ACHN (cell line): ENCODE data around the gene SLC16A13.
"Not testable (repeated sequence)": the region's sequence is repeated elsewhere in the genome, so short reads cannot be mapped to it uniquely, and the experiment has no call there.

Experiments
- DNase-seq: peaks from one replicate; pipeline ENCODE4 v3.0.0-alpha.2; 2015
- in situ Hi-C: cut with HindIII; loops from 2 replicates; pipeline ENCODE4 v1.10.0; 2017; ENCODE audit warnings: low sequenced_read_pairs, low pct_ligation_motif_present, low pct_unique_long_range_greater_than_20kb

The SLC16A13 gene

DNA sequence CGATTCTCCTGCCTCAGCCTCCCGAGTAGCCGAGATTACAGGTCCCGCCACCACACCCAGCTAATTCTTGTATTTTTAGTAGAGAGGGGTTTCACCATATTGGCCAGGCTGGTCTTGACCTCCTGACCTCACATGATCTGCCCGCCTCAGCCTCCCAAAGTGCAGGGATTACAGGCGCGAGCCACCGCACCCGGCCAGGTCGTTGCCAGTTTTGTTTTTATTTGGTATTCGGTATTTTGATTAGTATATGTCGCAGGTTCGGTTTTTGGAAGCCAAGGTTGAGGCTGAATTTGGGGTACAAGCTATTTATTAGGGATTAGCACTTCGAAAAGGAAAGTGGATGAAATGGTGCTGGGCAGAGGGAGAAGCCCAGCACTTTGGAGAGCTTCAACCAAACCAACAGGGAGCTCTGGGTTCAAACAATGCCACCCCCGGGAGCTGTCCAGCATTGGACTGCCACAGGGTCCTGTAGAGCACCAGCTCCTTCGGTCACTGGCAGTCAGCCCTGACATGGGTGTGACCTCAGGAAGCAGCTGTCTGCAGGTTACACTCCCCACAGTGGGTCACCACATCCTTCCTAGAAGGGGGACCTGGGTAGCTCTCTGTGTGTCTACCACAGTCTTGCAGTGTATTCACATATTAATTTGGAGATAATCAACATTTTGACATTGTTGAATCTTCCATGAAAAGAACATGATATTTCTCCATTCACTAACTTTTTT, 45.7 kb downstream of the SLC16A13 start:
- no peak for DNase-seq

DNA sequence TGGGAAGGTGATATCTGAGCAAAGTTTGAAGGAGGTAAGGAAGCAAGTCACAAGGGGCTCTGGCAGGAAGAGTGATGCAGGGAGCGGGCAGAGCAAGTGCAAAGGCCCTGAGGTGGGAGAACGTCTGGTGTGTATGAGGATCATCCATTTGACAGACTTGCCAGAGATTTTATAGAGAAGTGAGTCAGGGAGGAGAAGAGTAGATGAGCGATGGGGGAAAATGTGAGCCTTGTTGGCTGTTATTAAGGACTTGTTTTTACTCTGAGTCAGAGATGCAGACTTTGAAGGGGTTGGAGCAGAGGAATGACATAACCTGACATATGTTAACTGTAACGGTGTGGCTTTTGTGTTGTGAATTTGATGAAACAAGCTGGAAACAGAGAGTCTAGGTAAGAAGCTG, 47.8 kb downstream of the SLC16A13 start:
- in situ Hi-C loops, result no loop called here
- DNase-seq, result no peak

More for the DNA sequence above, 45.7 kb downstream of the SLC16A13 start:
- in situ Hi-C loops, result no loop called here

DNA sequence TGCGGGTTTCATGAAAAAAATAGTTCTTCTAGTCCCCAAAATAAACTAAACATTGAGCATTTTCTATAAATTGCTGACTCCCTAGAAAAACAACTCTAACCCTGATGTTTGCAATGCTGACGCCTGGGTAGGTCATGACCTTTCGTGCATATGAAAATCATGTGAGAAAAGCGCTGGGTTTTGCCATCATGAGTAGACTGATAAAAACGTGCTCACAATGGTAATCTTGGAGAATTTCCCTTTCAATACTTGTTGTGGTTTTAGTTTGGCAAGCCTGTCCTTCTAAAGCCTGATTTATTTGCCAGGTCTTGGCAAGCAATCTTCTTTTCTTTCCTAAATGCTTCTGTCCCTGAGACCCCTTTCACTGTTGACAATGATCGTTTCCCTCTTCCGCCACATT, 48.3 kb downstream of the SLC16A13 start:
- in situ Hi-C loops, result no loop called here
- no peak for DNase-seq

GRCh38 chr17:7088442-7088841, 52.6 kb downstream of the SLC16A13 start:
- in situ Hi-C loops, DNase-seq: not testable (repeated sequence)

GRCh38 chr17:7089570-7089969, 53.8 kb downstream of the SLC16A13 start:
- in situ Hi-C loops, result not testable (repeated sequence)

More at GRCh38 chr17:7089570-7089969, 53.8 kb downstream of the SLC16A13 start:
- not testable (repeated sequence) for DNase-seq
